Measurements from ENCODE around the gene TWIST2.

Gene TWIST2

GRCh38 chr2:238856713-238857567 is 9.1 kb downstream of the TWIST2 start:
- DNase-seq, result no peak

- DNase-seq, result no peak
Observed at GRCh38 chr2:238857959-238858358, 10.1 kb downstream of the TWIST2 start.

- no peak for DNase-seq
Observed at GRCh38 chr2:238859636-238860347, 11.9 kb downstream of the TWIST2 start.

- DNase-seq, result no peak
Observed at GRCh38 chr2:238861013-238861730, 13.3 kb downstream of the TWIST2 start.

- DNase-seq, result no peak
Observed at GRCh38 chr2:238861766-238862315, 14.0 kb downstream of the TWIST2 start.

- no peak for DNase-seq
Observed at GRCh38 chr2:238862701-238863100, 14.8 kb downstream of the TWIST2 start.

- DNase-seq, result no peak
Observed at GRCh38 chr2:238863231-238863630, 15.3 kb downstream of the TWIST2 start.

- DNase-seq, result no peak
Observed at GRCh38 chr2:238863749-238864206, 15.9 kb downstream of the TWIST2 start.

- no peak for DNase-seq
Observed at GRCh38 chr2:238864207-238865014, 16.5 kb downstream of the TWIST2 start.

GRCh38 chr2:238865015-238865719 is 17.3 kb downstream of the TWIST2 start:
- DNase-seq, result no peak

- no peak for DNase-seq
Observed at GRCh38 chr2:238865744-238866355, 18.0 kb downstream of the TWIST2 start.

GRCh38 chr2:238866656-238867277 is 18.9 kb downstream of the TWIST2 start:
- no peak for DNase-seq

- no peak for DNase-seq
Observed at GRCh38 chr2:238868067-238868524, 20.2 kb downstream of the TWIST2 start.

GRCh38 chr2:238868616-238869292 is 20.9 kb downstream of the TWIST2 start:
- no peak for DNase-seq

GRCh38 chr2:238869293-238870124 is 21.6 kb downstream of the TWIST2 start:
- DNase-seq, result no peak

GRCh38 chr2:238870261-238870660 is 22.4 kb downstream of the TWIST2 start:
- no peak for DNase-seq

- DNase-seq, result no peak
Observed at GRCh38 chr2:238872026-238872425, 24.1 kb downstream of the TWIST2 start.

- no peak for DNase-seq
Observed at GRCh38 chr2:238872628-238873380, 24.9 kb downstream of the TWIST2 start.

Measured in activated CD4-positive, alpha-beta T cell treated with anti-CD3 and anti-CD28 coated beads for 4 hours (primary cell).